Fibroblast of villous mesenchyme (primary cell): Measurements from ENCODE around the gene LOXL3. TPM values are rescaled to one million over a fixed set of nuclear protein-coding genes. Genes with fewer than 3 reads are reported as not detected.

ENCODE experiments used
- DNase-seq: peaks from one replicate; pipeline ENCODE4 v3.0.0-alpha.2; 2010; ENCODE audit warnings: low read depth
- H3K4me3 ChIP-seq: 2 replicates; pipeline ENCODE4 v1.5.1; 2011; ENCODE audit warnings: low read depth, mild to moderate bottlenecking, low read length
- total RNA-seq: library from RNA; depleted of rRNA; stranded (reverse); fragments of >200 nt; gene quantifications from 2 replicates; pipeline ENCODE4 v1.2.3, GENCODE V29; 2012
- TF ChIP-seq, protein P1 (sequence below): IDR thresholded peaks from 2 replicates; pipeline ENCODE4 v1.5.1; 2012; ENCODE audit warnings: low read depth, mild to moderate bottlenecking, low read length; ENCODE audit not compliant: insufficient read depth

The LOXL3 gene
- total RNA-seq, 1 donor, result 9.9 TPM

DNA sequence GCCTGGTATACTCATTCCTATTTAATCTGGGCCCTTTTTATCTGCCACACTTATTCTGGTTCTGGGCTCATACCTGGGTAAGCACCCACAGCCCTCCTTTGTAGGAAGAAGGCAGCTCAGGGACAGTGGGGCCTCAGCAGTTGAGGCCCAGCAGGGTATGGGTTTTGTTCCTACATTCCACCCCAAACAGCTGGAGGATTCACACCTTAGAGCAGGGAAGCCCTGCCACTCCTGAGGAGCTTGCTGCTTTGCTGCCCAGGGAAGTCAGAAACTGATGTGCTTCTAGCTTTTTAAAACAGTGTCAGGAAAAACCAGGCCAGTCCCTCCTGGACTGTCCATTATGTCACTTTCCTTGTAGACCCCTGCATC lies 53.2 kb downstream of the LOXL3 start:
- H3K4me3 ChIP-seq, result no peak overlapping the region
- TF ChIP-seq, protein P1, sequence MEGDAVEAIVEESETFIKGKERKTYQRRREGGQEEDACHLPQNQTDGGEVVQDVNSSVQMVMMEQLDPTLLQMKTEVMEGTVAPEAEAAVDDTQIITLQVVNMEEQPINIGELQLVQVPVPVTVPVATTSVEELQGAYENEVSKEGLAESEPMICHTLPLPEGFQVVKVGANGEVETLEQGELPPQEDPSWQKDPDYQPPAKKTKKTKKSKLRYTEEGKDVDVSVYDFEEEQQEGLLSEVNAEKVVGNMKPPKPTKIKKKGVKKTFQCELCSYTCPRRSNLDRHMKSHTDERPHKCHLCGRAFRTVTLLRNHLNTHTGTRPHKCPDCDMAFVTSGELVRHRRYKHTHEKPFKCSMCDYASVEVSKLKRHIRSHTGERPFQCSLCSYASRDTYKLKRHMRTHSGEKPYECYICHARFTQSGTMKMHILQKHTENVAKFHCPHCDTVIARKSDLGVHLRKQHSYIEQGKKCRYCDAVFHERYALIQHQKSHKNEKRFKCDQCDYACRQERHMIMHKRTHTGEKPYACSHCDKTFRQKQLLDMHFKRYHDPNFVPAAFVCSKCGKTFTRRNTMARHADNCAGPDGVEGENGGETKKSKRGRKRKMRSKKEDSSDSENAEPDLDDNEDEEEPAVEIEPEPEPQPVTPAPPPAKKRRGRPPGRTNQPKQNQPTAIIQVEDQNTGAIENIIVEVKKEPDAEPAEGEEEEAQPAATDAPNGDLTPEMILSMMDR, result no peak
- no peak for DNase-seq

DNA sequence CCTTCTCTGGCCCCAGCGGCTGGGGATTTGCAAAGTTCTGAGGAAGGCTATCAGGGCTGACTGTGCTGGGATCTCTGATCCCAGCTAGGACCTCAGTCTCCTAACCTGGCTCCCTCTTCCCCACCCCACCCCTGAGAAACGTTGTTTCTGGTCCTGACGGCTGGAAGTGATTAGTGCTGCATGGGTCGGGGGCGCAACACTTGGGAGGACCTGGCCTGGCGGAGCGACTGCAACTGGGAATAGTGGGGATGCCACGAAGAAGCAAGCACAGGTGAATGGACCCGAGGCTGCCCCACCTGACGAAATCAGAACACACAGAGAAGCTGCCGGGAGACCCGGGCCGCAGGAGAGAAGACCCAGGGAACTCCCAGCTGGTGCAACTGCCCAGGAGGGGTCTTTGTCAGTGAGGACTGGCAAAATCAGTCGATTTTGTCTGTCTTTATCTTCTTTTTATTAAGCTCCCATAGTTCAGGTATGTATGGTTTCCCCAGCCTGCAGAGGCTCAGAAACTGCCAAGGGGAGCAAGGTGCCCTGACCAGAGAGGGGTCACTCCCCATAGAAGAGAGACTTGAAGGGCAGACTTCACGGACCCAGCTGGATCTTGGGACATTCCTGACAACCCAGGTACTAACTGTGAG lies 53.7 kb downstream of the LOXL3 start:
- peak overlapping the region; percentile 57 for H3K4me3 ChIP-seq
- DNase-seq, result no peak
- TF ChIP-seq, protein P1, result no peak

DNA sequence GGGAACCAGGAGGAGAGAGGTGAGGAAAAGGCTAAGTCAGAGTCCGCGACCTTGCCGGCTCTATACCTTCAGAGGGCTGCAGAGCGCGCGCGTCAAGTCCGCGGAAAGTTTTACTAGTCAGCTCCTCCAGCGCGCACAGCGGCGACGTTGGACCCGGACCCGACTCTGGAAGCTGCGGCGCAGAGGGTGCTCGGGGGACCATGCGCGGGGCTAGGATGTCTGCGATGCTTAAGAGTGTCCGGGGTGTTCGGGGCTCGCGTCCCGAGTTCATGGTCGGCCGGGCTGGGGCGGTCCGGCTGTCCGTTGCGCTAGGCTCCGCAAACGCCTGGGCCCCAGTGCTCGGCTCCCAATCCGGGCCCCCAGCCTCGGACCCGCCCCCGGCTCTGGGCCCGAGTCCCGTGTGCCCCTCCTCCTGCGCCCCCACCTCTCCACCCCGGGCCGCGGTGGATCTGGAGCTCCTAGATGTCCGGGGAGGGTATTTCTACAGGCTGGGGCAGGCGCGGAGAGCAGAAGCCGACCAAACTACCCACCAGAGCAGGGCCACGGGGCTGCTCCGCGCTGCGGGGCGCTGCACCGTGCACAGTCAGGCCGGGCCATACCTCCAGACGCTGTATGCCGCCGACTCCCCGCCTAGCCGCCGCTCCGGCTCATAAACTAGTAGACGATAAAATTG lies 54.3 kb downstream of the LOXL3 start, which contains the start of gene LBX2:
Gene LBX2, minus strand, starts transcription at position 337 of the 673 bp plus-strand sequence. Its CDS starts 66 bp downstream, at position 271.
- TF ChIP-seq, protein P1, result no peak
- peak; percentile 37 for DNase-seq
- peak within 1 kb of the TSS; percentile 57 for H3K4me3 ChIP-seq

DNA sequence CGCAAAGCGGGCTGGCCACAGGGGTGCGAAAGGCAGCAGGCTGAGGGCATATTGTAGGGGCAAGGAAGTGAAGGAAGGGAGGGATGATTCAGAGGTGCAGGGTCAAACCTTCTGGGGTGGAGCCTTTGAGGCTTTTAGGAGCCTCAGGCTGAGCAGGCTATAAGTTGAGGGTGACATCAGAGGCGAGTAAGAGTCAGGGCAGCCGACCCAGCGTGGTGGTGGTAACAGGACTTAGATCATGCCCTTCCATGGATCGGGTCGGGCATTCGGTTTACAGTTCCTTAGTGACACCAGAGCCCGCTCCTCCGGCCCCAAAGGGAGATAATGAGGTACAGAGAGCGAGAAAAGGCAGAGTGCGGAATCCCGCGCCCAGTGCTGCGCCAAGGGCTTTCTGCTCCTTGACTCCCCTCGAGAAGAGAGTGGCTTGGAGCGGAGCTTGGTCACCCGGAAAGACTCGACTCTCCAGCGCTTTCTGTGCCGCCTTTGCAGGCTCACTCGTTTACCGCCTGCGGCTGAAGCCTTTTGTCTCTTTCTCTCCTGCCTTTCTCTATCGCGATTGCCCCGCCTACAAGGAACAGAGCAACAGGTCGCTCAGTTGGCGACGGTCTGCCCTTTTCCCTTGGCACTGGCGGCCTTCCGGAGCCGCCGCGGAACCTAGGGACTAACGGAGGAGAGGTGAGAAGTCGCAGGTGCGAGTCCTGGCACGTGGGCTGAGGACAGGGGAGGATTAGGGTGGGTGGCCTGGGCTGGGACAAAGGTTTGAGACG lies 55.1 kb downstream of the LOXL3 start:
- peak overlapping the region; percentile 57 for H3K4me3 ChIP-seq
- peak; percentile 36 for DNase-seq
- TF ChIP-seq, protein P1, result no peak

DNA sequence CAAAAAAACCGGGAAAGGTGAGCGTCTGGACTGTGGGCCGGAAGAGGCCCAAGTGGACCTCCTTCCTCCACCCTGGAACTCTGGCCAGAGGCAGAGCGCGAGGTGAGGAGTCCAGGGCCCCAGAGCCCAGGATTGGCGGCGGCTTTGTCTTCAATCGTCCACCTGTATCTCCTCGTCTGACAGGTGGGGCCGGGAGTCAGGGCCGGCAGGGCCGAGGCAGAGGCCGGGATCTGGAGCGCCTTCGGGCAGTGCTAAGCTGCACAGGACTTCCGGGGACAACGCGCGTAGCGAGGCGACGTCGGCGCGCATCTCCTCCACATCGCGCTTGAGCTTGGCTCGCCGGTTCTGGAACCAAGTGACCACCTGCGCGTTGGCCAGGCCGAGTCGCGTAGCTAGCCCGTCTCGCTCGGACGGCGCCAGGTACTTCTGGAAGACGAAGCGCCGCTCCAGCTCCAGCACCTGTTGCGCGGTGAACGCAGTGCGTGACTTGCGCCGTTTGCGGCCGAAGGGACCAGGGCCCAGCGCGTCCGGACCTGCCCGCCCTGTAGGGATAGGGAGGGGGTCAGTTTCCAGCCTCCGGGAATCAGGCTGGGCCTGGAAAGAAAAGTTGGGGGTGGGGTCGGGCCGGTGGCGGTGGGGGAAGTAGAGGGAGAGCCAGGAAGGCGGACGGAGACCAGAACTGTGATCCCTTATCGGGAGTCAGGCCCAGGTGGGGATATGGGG lies 55.8 kb downstream of the LOXL3 start:
- TF ChIP-seq, protein P1, result no peak
- peak overlapping the region; percentile 57 for H3K4me3 ChIP-seq
- DNase-seq, result no peak

DNA sequence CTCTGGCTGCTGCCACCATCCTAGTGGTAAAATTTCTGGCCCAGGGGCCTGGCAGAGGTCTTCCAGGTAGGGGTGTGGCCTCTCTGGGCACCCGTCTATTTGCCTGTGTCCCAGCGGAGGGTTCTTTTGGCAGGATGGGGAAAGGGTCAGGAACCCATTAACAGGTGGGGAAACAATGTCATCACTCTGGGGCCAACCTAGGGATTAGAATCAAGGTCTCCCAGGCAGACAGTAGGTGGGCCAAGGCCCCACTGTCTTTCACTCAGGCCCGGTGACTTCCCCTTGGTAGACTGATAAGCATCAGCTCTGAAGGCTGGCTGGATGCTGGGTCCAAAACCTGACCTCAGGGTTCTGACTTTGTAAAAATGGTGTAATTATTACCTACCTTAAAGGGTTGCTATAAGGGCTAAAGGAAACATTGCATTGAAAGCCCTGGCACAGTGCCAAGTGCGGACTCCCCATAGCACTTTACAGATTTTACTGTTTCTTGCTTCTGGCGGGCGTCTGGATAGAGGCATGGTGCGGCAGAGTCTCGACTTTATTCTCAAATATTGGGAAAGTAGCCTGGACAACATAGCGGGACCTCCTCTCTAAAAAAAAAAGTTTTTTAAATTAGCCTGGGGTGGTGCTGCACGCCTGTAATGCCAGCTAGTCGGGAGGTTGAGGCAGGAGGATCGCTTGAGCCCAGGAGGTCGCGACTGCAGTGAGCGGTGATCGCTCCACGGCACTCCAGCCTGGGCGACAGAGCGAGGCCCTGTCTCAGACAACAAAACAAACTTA lies 56.6 kb downstream of the LOXL3 start:
- no peak for DNase-seq
- TF ChIP-seq, protein P1, result no peak
- H3K4me3 ChIP-seq, result no peak overlapping the region
